Measurements from ENCODE around the gene EXOC8.

The EXOC8 gene

GRCh38 chr1:231382426-231382825 is 44.8 kb upstream of the EXOC8 start:
- POLR2A ChIA-PET: no interaction called here
- CTCF ChIA-PET: interaction anchor here (1.3 to 1.6 kb wide), 3 partner anchors 11 to 27 kb away, joined by 3 to 4 read pairs (median 4); no protein-coding TSS in a partner anchor
- TF ChIP-seq, protein P1, sequence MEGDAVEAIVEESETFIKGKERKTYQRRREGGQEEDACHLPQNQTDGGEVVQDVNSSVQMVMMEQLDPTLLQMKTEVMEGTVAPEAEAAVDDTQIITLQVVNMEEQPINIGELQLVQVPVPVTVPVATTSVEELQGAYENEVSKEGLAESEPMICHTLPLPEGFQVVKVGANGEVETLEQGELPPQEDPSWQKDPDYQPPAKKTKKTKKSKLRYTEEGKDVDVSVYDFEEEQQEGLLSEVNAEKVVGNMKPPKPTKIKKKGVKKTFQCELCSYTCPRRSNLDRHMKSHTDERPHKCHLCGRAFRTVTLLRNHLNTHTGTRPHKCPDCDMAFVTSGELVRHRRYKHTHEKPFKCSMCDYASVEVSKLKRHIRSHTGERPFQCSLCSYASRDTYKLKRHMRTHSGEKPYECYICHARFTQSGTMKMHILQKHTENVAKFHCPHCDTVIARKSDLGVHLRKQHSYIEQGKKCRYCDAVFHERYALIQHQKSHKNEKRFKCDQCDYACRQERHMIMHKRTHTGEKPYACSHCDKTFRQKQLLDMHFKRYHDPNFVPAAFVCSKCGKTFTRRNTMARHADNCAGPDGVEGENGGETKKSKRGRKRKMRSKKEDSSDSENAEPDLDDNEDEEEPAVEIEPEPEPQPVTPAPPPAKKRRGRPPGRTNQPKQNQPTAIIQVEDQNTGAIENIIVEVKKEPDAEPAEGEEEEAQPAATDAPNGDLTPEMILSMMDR (IDR thresholded peaks at IDR 0.05; ENCODE audit: insufficient read depth, low read length, missing control alignments): no peak
- H3K4me3 ChIP-seq (ENCODE audit: low read depth, low read length): no peak overlapping the region
- no peak for DNase-seq (ENCODE audit: low read depth, low spot score)

DNA sequence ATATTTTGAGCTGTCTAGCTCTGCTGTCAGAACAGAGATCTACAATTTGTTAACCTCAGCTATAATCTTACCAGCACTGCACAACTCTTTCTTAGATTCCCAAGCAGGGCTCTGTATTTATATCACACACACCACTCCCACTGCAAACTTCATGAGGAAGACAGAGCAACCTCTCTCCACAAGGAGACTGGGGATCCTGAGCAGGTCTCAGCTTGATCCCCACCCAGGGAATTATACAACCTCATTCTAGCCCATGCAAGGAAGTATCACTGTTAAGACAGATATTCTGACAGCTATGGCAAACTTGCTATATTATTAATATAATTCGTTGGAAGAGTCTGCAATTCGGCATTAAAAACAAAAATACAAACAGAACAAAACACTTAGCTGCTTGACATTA is 44.1 kb upstream of the EXOC8 start:
- H3K4me3 ChIP-seq (ENCODE audit: low read depth, low read length): no peak overlapping the region
- POLR2A ChIA-PET: no interaction called here
- CTCF ChIA-PET: interaction anchor here (1.5 to 1.9 kb wide), 3 partner anchors 18 to 27 kb away, joined by 3 to 8 read pairs (median 4); no protein-coding TSS in a partner anchor
- DNase-seq (ENCODE audit: low read depth, low spot score): no peak
- TF ChIP-seq, protein P1 (IDR thresholded peaks at IDR 0.05; ENCODE audit: insufficient read depth, low read length, missing control alignments): no peak

DNA sequence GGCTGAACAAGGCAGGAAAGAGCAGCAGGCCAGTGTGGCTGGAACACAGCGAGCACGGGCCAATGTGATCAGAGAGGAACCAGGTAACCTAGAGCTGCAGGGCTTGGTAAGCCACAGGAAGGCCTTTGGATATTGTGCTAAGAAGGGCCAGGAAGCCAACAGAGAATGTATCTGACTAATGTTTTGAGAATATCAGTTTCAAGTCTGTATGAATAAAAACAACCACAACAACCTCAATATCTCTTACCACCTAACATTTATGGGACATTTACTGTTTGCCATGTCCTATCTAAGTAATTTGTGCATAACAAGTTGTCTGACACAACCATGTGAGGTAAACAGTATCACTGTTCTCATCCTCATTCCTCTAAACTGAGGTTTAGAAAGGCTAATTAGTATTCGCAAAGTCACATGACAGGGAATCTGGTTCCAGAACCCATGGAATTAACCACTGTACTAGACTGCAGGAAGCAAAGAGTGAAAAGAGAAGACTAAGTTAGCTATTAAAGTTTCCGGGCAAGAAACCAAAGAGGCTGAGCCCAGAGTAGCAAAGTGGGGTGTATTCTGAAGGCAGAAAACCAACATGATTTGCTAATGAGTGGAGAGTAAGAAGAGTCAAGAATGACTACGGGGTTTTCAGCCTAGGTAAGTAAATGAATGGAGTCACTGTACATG is 39.4 kb upstream of the EXOC8 start:
- CTCF ChIA-PET: interaction anchor here (1.4 kb wide), 1 partner anchor 14 kb away, joined by 5 read pairs; no protein-coding TSS in a partner anchor
- TF ChIP-seq, protein P1 (IDR thresholded peaks at IDR 0.05; ENCODE audit: insufficient read depth, low read length, missing control alignments): no peak
- POLR2A ChIA-PET: no interaction called here

DNA sequence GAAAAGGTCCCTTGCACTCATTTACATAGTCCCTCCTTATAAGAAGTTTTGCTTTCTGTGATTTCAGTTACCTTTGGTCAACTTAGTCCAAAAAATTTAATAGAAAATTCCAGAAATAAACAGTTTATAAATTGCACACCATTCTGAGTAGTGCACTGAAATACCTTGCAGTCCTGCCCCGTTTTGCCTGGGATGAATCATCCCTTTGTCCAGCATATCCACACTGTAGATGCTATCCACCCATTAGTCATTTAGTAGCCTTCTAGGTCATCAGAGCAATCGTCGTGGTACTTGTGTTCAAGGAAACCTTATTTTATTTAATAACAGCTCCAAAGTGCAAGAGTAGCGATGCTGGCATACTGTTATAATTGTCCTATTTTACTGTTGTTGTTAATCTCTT is 38.4 kb upstream of the EXOC8 start:
- TF ChIP-seq, protein P1 (IDR thresholded peaks at IDR 0.05; ENCODE audit: insufficient read depth, low read length, missing control alignments): no peak
- POLR2A ChIA-PET: no interaction called here
- H3K4me3 ChIP-seq (ENCODE audit: low read depth, low read length): no peak overlapping the region
- DNase-seq (ENCODE audit: low read depth, low spot score): no peak
- CTCF ChIA-PET: interaction anchor here (1.4 to 1.5 kb wide), 2 partner anchors 13 to 226 kb away, joined by 4 to 5 read pairs; no protein-coding TSS in a partner anchor

More for the DNA sequence above, 39.4 kb upstream of the EXOC8 start:
- no peak overlapping the region for H3K4me3 ChIP-seq (ENCODE audit: low read depth, low read length)
- DNase-seq (ENCODE audit: low read depth, low spot score): no peak

DNA sequence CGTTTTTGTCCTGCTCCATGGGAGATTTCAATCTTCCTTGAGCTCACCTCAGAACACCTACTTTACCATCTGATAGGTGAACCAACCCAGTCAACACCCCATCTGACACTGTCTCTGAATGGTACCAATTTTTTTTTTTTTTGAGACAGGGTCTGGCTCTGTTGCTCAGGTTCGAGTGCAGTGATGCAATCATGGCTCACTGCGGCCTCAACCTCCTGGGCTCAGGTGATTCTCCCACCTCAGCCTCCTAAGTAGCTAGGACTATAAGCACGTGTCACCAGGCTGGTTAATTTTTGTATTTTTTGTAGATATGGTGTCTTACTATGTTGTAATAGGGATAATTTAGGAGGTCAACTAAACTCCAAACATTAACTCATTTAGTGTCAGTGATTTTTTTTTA is 36.7 kb upstream of the EXOC8 start:
- CTCF ChIA-PET: interaction anchor here (1.1 to 1.9 kb wide), 5 partner anchors 8 to 216 kb away, joined by 3 to 8 read pairs (median 5); no protein-coding TSS in a partner anchor
- TF ChIP-seq, protein P1 (IDR thresholded peaks at IDR 0.05; ENCODE audit: insufficient read depth, low read length, missing control alignments): no peak
- POLR2A ChIA-PET: no interaction called here

DNA sequence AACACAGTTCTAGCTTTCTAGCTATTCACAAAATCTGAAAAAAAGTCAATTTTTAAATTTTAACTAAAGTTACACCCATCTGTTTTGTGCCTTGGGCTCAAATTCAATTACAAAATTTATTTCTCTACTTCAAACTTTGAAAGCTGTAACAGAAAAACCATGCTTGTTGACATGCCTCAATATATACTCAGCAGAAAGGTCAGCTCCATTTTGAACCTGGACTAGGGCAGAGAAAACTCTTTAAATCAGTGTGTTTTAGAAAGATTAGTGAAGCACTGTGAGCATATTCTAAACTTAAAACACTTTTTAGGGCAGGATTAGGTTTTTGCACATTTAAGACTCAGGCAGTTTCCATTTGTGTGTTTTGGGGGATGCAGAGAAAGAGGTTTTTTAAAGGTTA is 34.8 kb upstream of the EXOC8 start:
- ChIA-PET CTCF (interaction anchor here (0.8 to 3.9 kb wide), 4 partner anchors 10 to 218 kb away, joined by 3 to 24 read pairs (median 4); no protein-coding TSS in a partner anchor), POLR2A (no interaction called here)
- no peak for DNase-seq (ENCODE audit: low read depth, low spot score)
- TF ChIP-seq, protein P1 (IDR thresholded peaks at IDR 0.05; ENCODE audit: insufficient read depth, low read length, missing control alignments): no peak
- H3K4me3 ChIP-seq (ENCODE audit: low read depth, low read length): no peak overlapping the region

More for the DNA sequence above, 36.7 kb upstream of the EXOC8 start:
- no peak overlapping the region for H3K4me3 ChIP-seq (ENCODE audit: low read depth, low read length)
- no peak for DNase-seq (ENCODE audit: low read depth, low spot score)

Data from AG04449 (cell line).